IMR-90 (cell line): ENCODE results near the gene VARS2. TPM values are rescaled to one million over a fixed set of nuclear protein-coding genes. Genes with fewer than 3 reads are reported as not detected.

Source experiments
- ATAC-seq: fragments of 200-7000 bp; cut with Tn5 transposase; 2 replicates; pipeline ENCODE4 v1.9.1; 2020; ENCODE audit warnings: low read depth, mild to moderate bottlenecking, moderate library complexity
- BruUV-seq: library from RNA; stranded (reverse); fragments of 400-500 nt; replicated peaks from 2 replicates; lab custom pipeline; 2021; lab: Mats Ljungman, UMichigan
- CTCF ChIA-PET: fragments of 300-600 bp; formaldehyde crosslinking; extraction: SDS; loops from one replicate; lab custom pipeline; 2021; ENCODE audit warnings: antibody characterized with exemption; lab: Yijun Ruan, JAX
- POLR2A ChIA-PET: fragments of 300-600 bp; sonication (Branson Sonifier 250); formaldehyde crosslinking; loops from one replicate; lab custom pipeline; 2022; ENCODE audit warnings: antibody characterized with exemption; ENCODE audit not compliant: unreplicated experiment; lab: Charles Lee
- DNase-seq: peaks from one replicate; pipeline ENCODE4 v3.0.0; 2013
- H2AFZ ChIP-seq: replicated peaks from 2 replicates; pipeline ENCODE3; 2013; ENCODE audit warnings: low read length, mild to moderate bottlenecking; ENCODE audit not compliant: poor library complexity
- H2AK5ac ChIP-seq: 2 replicates; pipeline ENCODE4 v1.6.1; 2013; ENCODE audit warnings: low read depth, low read length, inconsistent platforms
- H2AK9ac ChIP-seq: replicated peaks from 2 replicates; pipeline ENCODE3; 2013; ENCODE audit warnings: mild to moderate bottlenecking, low read depth, low read length, moderate library complexity; ENCODE audit not compliant: poor library complexity
- H2BK120ac ChIP-seq: 2 replicates; pipeline ENCODE4 v1.6.1; 2013; ENCODE audit warnings: low read depth, low read length, inconsistent platforms
- H2BK15ac ChIP-seq: 3 replicates; pipeline ENCODE4 v1.6.1; 2013; ENCODE audit warnings: low read depth, low read length, inconsistent platforms
- H2BK20ac ChIP-seq: 2 replicates; pipeline ENCODE4 v1.6.1; 2013; ENCODE audit warnings: low read depth, mild to moderate bottlenecking, inconsistent platforms, low read length, moderate library complexity
- H2BK5ac ChIP-seq: 2 replicates; pipeline ENCODE4 v1.6.1; 2013; ENCODE audit warnings: mild to moderate bottlenecking, low read depth, low read length, inconsistent platforms; ENCODE audit not compliant: poor library complexity, severe bottlenecking
- H3K14ac ChIP-seq: replicated peaks from 2 replicates; pipeline ENCODE4 v1.6.1; 2013; ENCODE audit warnings: low read depth, low read length, inconsistent platforms
- H3K18ac ChIP-seq: 2 replicates; pipeline ENCODE4 v1.6.1; 2013; ENCODE audit warnings: low read depth, low read length, control low read depth
- H3K23ac ChIP-seq: 2 replicates; pipeline ENCODE4 v1.6.1; 2013; ENCODE audit warnings: low read depth, low read length, inconsistent platforms
- H3K27ac ChIP-seq: 2 replicates; pipeline ENCODE4 v1.5.1; 2013; ENCODE audit warnings: mild to moderate bottlenecking, control low read depth, low read length; ENCODE audit not compliant: insufficient read depth
- H3K27me3 ChIP-seq: 2 replicates; pipeline ENCODE4 v1.6.1; 2013; ENCODE audit warnings: low read length; ENCODE audit not compliant: control insufficient read depth, insufficient read depth
- H3K36me3 ChIP-seq: 2 replicates; pipeline ENCODE4 v1.6.1; 2013; ENCODE audit warnings: low read length, mixed read lengths; ENCODE audit not compliant: control insufficient read depth, insufficient read depth
- H3K4ac ChIP-seq: 2 replicates; pipeline ENCODE4 v1.6.1; 2013; ENCODE audit warnings: low read depth, low read length, inconsistent platforms
- H3K4me1 ChIP-seq: 2 replicates; pipeline ENCODE4 v1.6.1; 2013; ENCODE audit warnings: low read length, mixed read lengths; ENCODE audit not compliant: control insufficient read depth, insufficient read depth
- H3K4me2 ChIP-seq: 2 replicates; pipeline ENCODE4 v1.6.1; 2013; ENCODE audit warnings: low read depth, mild to moderate bottlenecking, control low read depth, low read length, moderate library complexity
- H3K4me3 ChIP-seq: 2 replicates; pipeline ENCODE4 v1.5.1; 2013; ENCODE audit warnings: low read depth, mild to moderate bottlenecking, control low read depth, low read length, moderate library complexity; ENCODE audit not compliant: insufficient read depth
- H3K56ac ChIP-seq: 2 replicates; pipeline ENCODE4 v1.6.1; 2013; ENCODE audit warnings: low read length, inconsistent platforms; ENCODE audit not compliant: insufficient read depth; ENCODE audit errors: extremely low read depth
- H3K79me1 ChIP-seq, 2 experiments: 2 replicates each; pipeline ENCODE4 v1.6.1; 2013; ENCODE audit warnings: low read length in 2 of 2, inconsistent platforms in 1 of 2, low read depth in 1 of 2
- H3K9ac ChIP-seq: 2 replicates; pipeline ENCODE4 v1.6.1; 2013; ENCODE audit warnings: low read depth, low read length, control low read depth
- H3K9me1 ChIP-seq: 2 replicates; pipeline ENCODE4 v1.6.1; 2013; ENCODE audit warnings: low read length, inconsistent platforms; ENCODE audit not compliant: insufficient read depth
- H3K9me3 ChIP-seq: 2 replicates; pipeline ENCODE4 v1.6.1; 2013; ENCODE audit warnings: low read length; ENCODE audit not compliant: control insufficient read depth, insufficient read depth
- H4K20me1 ChIP-seq: 2 replicates; pipeline ENCODE4 v1.6.1; 2013; ENCODE audit warnings: low read length, inconsistent platforms; ENCODE audit not compliant: insufficient read depth
- H4K5ac ChIP-seq: 2 replicates; pipeline ENCODE4 v1.6.1; 2013; ENCODE audit warnings: mild to moderate bottlenecking, low read depth, low read length, control low read depth
- H4K8ac ChIP-seq, 2 experiments: 2 replicates each; pipeline ENCODE4 v1.6.1; 2013; ENCODE audit warnings: low read depth in 2 of 2, low read length in 2 of 2, control low read depth in 1 of 2, inconsistent platforms in 1 of 2
- H4K91ac ChIP-seq: 2 replicates; pipeline ENCODE4 v1.6.1; 2013; ENCODE audit warnings: low read depth, low read length, inconsistent platforms; ENCODE audit not compliant: insufficient read depth
- BHLHE40 ChIP-seq: fragments of 150-350 bp; IDR thresholded peaks from 2 replicates; pipeline ENCODE4 v1.6.1; 2016; ENCODE audit warnings: mild to moderate bottlenecking, low read depth, low read length
- CEBPB ChIP-seq: IDR thresholded peaks from 2 replicates; pipeline ENCODE4 v1.6.1; 2012; ENCODE audit warnings: low read depth, low read length, improper control_type of control experiment
- CHD1 ChIP-seq: IDR thresholded peaks from 2 replicates; pipeline ENCODE4 v1.6.1; 2012; ENCODE audit warnings: low read depth, low read length, improper control_type of control experiment
- CTCF ChIP-seq: conservative IDR thresholded peaks from 2 replicates; pipeline ENCODE4 v1.5.1; 2012; ENCODE audit warnings: mild to moderate bottlenecking, low read depth, low read length, improper control_type of control experiment
- ELK1 ChIP-seq: fragments of 150-350 bp; IDR thresholded peaks from 2 replicates; pipeline ENCODE4 v1.6.1; 2016; ENCODE audit warnings: low read depth, mild to moderate bottlenecking, low read length, moderate library complexity, borderline replicate concordance
- FOS ChIP-seq: fragments of 150-350 bp; IDR thresholded peaks from 2 replicates; pipeline ENCODE4 v1.6.1; 2016; ENCODE audit warnings: low read depth, low read length
- MAFK ChIP-seq: IDR thresholded peaks from 2 replicates; pipeline ENCODE4 v1.6.1; 2012; ENCODE audit warnings: low read depth, low read length, improper control_type of control experiment
- MAZ ChIP-seq: IDR thresholded peaks from 2 replicates; pipeline ENCODE4 v1.6.1; 2012; ENCODE audit warnings: low read depth, mild to moderate bottlenecking, low read length, improper control_type of control experiment, moderate library complexity, borderline replicate concordance
- MXI1 ChIP-seq: IDR thresholded peaks from 2 replicates; pipeline ENCODE4 v1.6.1; 2012; ENCODE audit warnings: low read depth, mild to moderate bottlenecking, low read length, moderate library complexity, borderline replicate concordance
- NFE2L2 ChIP-seq: fragments of 150-350 bp; IDR thresholded peaks from 2 replicates; pipeline ENCODE4 v1.6.1; 2016; ENCODE audit warnings: low read depth, mild to moderate bottlenecking, low read length
- POLR2A ChIP-seq: IDR thresholded peaks from 2 replicates; pipeline ENCODE4 v1.6.1; 2012; ENCODE audit warnings: mild to moderate bottlenecking, low read depth, low read length
- RAD21 ChIP-seq: IDR thresholded peaks from 2 replicates; pipeline ENCODE4 v1.6.1; 2012; ENCODE audit warnings: low read length, improper control_type of control experiment
- RCOR1 ChIP-seq: IDR thresholded peaks from 2 replicates; pipeline ENCODE4 v1.6.1; 2012; ENCODE audit warnings: mild to moderate bottlenecking, low read length, improper control_type of control experiment; ENCODE audit not compliant: insufficient replicate concordance
- RFX5 ChIP-seq: IDR thresholded peaks from 2 replicates; pipeline ENCODE4 v1.8.0; 2012; ENCODE audit warnings: low read depth, mild to moderate bottlenecking, low read length, moderate library complexity
- SMC3 ChIP-seq: fragments of 150-350 bp; IDR thresholded peaks from 2 replicates; pipeline ENCODE4 v1.6.1; 2016; ENCODE audit warnings: low read depth, mild to moderate bottlenecking, antibody characterized with exemption, low read length, moderate library complexity
- WGBS, 2 experiments: methylation state at CpG; one replicate each; pipeline versions ENCODE4 v1.1.5 to v1.1.7; 2013; ENCODE audit warnings: missing lambda C conversion rate in 2 of 2; ENCODE audit not compliant: insufficient read length in 1 of 2; ENCODE audit errors: extremely low coverage in 2 of 2; 5-methylcytosine and 5-hydroxymethylcytosine counted together
- dilution Hi-C: fragments of 300-500 bp; cut with HindIII; formaldehyde crosslinking; loops from one replicate; pipeline ENCODE4 v1.14.3; 2018; ENCODE audit warnings: low sequenced_read_pairs; ENCODE audit not compliant: unreplicated experiment
- in situ Hi-C: fragments of 300-500 bp; cut with MboI; formaldehyde crosslinking; loops from 3 replicates; pipeline ENCODE4 v1.14.3; 2019; ENCODE audit warnings: low sequenced_read_pairs, inconsistent platforms, mixed read lengths
- intact Hi-C: fragments of 100-400 bp; cut with micrococcal nuclease; formaldehyde crosslinking; loops from 2 replicates; pipeline ENCODE4 v1.10.0; 2022
- polyA plus RNA-seq, 3 experiments: library from polyadenylated mRNA; depleted of rRNA; stranded (reverse); fragments of >200 nt; gene quantifications; 2 replicates each; pipeline ENCODE4 v1.2.3, GENCODE V29; 2012; ENCODE audit warnings: low replicate concordance in 1 of 3
- total RNA-seq: library from RNA; depleted of rRNA; stranded (reverse); fragments of >200 nt; gene quantifications from 2 replicates; pipeline ENCODE4 v1.2.3, GENCODE V29; 2012
- TF ChIP-seq, protein P1 (sequence below): fragments of 150-350 bp; IDR thresholded peaks from 2 replicates; pipeline ENCODE4 v1.6.1; 2017; ENCODE audit warnings: mild to moderate bottlenecking, antibody characterized with exemption, low read length, low read depth

VARS2 gene
- total and polyA plus RNA-seq, 2 of the 4 experiments (the other 2 are of a cell fraction) = 7.2 to 14.0 TPM

DNA sequence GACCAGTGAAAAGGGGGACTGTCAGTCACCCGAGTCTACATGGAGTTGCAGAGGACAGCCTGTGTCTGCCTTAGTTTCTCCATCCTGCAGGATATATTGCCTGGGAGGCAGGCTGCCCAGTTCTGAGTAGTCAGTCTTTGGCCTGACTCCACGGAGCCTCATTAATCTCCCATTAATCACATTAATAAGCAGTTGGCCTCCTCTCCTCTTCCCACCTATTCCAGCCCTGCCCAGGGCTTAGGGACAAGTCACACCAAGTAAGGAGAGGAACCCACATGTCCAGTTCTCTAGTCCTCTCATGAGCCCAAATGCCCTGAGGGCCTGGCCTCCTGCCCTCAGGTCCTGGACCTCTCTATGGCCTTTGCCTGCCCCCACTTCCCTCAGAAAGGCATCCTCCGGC, 25.4 kb downstream of the VARS2 start:
- ChIA-PET POLR2A (no interaction called here), CTCF (interaction anchor here (1.1 kb wide), 1 partner anchor 140 kb away, joined by 3 read pairs; no protein-coding TSS in a partner anchor)
- no peak overlapping the region for H3K4me3 ChIP-seq
- H3K27ac ChIP-seq = no peak overlapping the region
- no peaks in the 10 kb centered on the region for H3K9me3 ChIP-seq
- H3K4me1 ChIP-seq = peaks cover 1% of the 10 kb centered on the region; the same call in 1 of the 2 replicates
- no peak overlapping the region for H2BK15ac ChIP-seq
- BruUV-seq = no TSS peak
- H3K9me1 ChIP-seq = peaks cover 10% of the 10 kb centered on the region
- H3K9ac ChIP-seq = no peak overlapping the region
- H4K8ac ChIP-seq = no peak overlapping the region
- no peak overlapping the region for H2AK9ac ChIP-seq
- peaks cover 51% of the 10 kb centered on the region for H3K27me3 ChIP-seq
- no peak for TF ChIP-seq SMC3
- no peak for TF ChIP-seq POLR2A
- TF ChIP-seq RAD21 = no peak
- no peak for TF ChIP-seq ELK1
- no peak for TF ChIP-seq RCOR1
- TF ChIP-seq, protein P1, sequence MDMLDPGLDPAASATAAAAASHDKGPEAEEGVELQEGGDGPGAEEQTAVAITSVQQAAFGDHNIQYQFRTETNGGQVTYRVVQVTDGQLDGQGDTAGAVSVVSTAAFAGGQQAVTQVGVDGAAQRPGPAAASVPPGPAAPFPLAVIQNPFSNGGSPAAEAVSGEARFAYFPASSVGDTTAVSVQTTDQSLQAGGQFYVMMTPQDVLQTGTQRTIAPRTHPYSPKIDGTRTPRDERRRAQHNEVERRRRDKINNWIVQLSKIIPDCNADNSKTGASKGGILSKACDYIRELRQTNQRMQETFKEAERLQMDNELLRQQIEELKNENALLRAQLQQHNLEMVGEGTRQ = no peak
- no peak for TF ChIP-seq RFX5
- no peak for TF ChIP-seq BHLHE40
- no peak for TF ChIP-seq CTCF
- TF ChIP-seq MAZ = no peak
- no peak for TF ChIP-seq MXI1
- no peak for TF ChIP-seq CEBPB
- no peak for TF ChIP-seq NFE2L2
- TF ChIP-seq FOS = no peak
- no peak for TF ChIP-seq CHD1
- TF ChIP-seq MAFK = no peak
- intact Hi-C loops (no loop called here), in situ Hi-C loops (no loop called here), dilution Hi-C loops (no loop called here)
- no peak overlapping the region for H3K4ac ChIP-seq
- no peak overlapping the region for H3K23ac ChIP-seq
- ATAC-seq (no peak), DNase-seq (no peak)
- no peak overlapping the region for H3K18ac ChIP-seq
- no peaks in the 10 kb centered on the region for H3K36me3 ChIP-seq
- no peak overlapping the region for H2BK20ac ChIP-seq
- WGBS, 2 experiments = 14% methylated on average over 1 of the region's 3 CpGs; no CpG with 5 or more reads in 1 of the 2 experiments
- H3K79me1 ChIP-seq = no peaks in the 10 kb centered on the region
- H2AK5ac ChIP-seq = no peak overlapping the region
- H3K14ac ChIP-seq = no peak overlapping the region
- no peak overlapping the region for H2BK120ac ChIP-seq
- H3K4me2 ChIP-seq = no peak overlapping the region
- H4K91ac ChIP-seq = no peak overlapping the region
- no peak overlapping the region for H3K56ac ChIP-seq
- H2BK5ac ChIP-seq = no peak overlapping the region
- H4K20me1 ChIP-seq = no peaks in the 10 kb centered on the region
- H2AFZ ChIP-seq = no peak overlapping the region
- H4K5ac ChIP-seq = no peak overlapping the region
